Vagina (tissue), 2 donors: Measurements from ENCODE around the gene NMT1. TPM values are rescaled to one million over a fixed set of nuclear protein-coding genes. Genes with fewer than 3 reads are reported as not detected.

Experiments used
- DNase-seq, 2 donors: peaks; one replicate each; pipeline ENCODE4 v3.0.0-alpha.2; 2017; ENCODE audit errors: extremely low spot score in 2 of 2
- H3K27ac ChIP-seq: fragments of 200-600 bp; sonication (generic); one replicate; pipeline ENCODE4 v1.5.1; 2019
- H3K27me3 ChIP-seq: fragments of 200-600 bp; sonication (generic); one replicate; pipeline ENCODE4 v1.5.1; 2019
- H3K36me3 ChIP-seq, 2 donors: fragments of 200-600 bp; sonication (generic); one replicate each; pipeline ENCODE4 v1.5.1; 2017 to 2019
- H3K4me1 ChIP-seq: fragments of 200-600 bp; sonication (generic); one replicate; pipeline ENCODE4 v1.5.1; 2019
- H3K4me3 ChIP-seq, 2 donors: fragments of 200-600 bp; sonication (generic); 1 replicate in 1 of 2; 2 replicates in 1 of 2; pipeline ENCODE4 v1.5.1; 2016 to 2019
- H3K9me3 ChIP-seq: fragments of 200-600 bp; sonication (generic); one replicate; pipeline ENCODE4 v1.5.1; 2019
- POLR2A ChIP-seq, 2 donors: fragments of 450-650 bp; IDR thresholded peaks; one replicate each; pipeline ENCODE4 v1.6.1; 2017; ENCODE audit warnings: antibody characterized with exemption in 2 of 2, mild to moderate bottlenecking in 2 of 2, moderate library complexity in 2 of 2
- POLR2AphosphoS5 ChIP-seq, 2 donors: sonication (generic); formaldehyde crosslinking; IDR thresholded peaks; one replicate each; pipeline ENCODE4 v1.9.0; 2017; ENCODE audit warnings: antibody characterized with exemption in 2 of 2, mild to moderate bottlenecking in 2 of 2, low read depth in 1 of 2; ENCODE audit not compliant: insufficient read depth in 1 of 2
- intact Hi-C: fragments of 100-400 bp; cut with DNase I; formaldehyde crosslinking; loops from one replicate; pipeline ENCODE4 v1.15.1; 2023
- total RNA-seq: library from RNA; depleted of rRNA; stranded (reverse); fragments of >200 nt; gene quantifications from one replicate; pipeline ENCODE4 v1.2.3, GENCODE V29; 2016
- TF ChIP-seq, protein P1 (sequence below), 3 experiments: fragments of 450-650 bp in 2 of 3; fragments of 200-600 bp in 1 of 3; sonication (generic) in 1 of 3; IDR thresholded peaks; one replicate each; pipeline ENCODE4 v1.5.1; 2017 to 2019; ENCODE audit warnings: antibody characterized with exemption in 3 of 3, mild to moderate bottlenecking in 2 of 3, moderate library complexity in 2 of 3

Gene NMT1
- total RNA-seq, 1 donor from 2014 or later, result 49.4 TPM

DNA sequence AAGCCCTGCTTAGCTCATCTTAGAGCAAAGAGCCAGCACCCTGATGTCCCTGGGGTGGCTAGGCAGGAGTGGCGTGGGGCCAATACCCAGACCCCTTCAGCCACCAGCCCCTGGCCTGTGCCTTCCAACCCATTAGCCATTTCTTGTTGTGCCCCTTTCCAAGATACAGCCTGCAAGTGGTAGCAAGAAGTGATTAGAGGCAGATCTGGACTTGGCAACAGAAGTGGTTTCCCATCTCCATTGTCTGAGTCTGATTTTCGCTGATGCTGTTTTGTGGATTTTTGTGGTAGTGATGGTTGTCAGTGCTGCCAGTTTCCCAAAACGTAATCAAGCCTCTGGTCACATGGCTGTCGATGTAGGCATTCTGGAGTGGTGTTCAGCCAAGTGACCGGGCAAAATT is 45.5 kb downstream of the NMT1 start:
- Histone ChIP-seq H3K4me3 (no peak overlapping the region), H3K36me3 (peaks cover 4 to 59% of the 10 kb centered on the region in 2 donors), H3K27ac (no peak overlapping the region), H3K27me3 (no peaks in the 10 kb centered on the region), H3K4me1 (peaks cover 33% of the 10 kb centered on the region), H3K9me3 (no peaks in the 10 kb centered on the region)
- no peak for TF ChIP-seq POLR2AphosphoS5 (IDR thresholded peaks at IDR 0.05; ENCODE audit: insufficient read depth in 1 of 2, low read depth in 1 of 2)
- no peak for DNase-seq
- intact Hi-C loops, result loop anchor here (10.0 kb wide), 1 partner anchor 192 kb away; the partner anchor contains the start of gene GFAP

DNA sequence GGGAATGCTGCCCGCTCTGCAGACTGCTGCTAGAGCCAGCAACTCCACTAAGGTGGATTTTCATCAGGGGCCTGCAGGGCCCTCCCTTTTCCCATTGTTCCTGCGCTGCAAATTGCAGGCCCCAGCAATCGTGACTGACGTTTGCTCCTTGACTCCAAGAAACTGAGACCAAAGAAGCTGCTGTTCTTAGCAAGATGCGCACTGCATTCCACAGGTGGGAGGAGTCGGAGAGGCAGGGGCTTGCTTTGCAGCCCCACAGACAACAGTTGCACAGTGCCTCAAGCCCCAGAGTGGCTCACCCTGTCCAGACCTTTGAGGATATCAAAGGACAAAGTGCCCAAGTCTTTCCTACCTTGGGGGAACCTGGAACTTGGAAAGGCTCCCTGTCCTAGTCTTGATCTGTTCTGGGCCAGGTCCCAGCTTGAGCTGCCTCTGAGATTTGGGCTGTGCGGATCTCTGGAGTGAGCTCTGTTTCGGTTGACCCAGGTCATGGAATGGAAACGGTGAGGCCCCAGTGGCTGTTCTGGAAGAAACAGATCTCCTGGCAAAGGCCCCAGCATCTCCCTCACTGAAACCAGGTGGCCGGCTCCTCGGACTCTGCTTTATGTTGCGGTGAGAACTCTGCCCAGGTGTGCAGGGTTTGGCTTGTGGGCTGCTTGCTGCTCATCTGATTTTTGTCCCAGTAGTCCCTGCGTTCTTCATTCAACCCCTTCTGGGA is 46.3 kb downstream of the NMT1 start:
- Histone ChIP-seq H3K4me3 (no peak overlapping the region), H3K27me3 (no peaks in the 10 kb centered on the region), H3K9me3 (no peaks in the 10 kb centered on the region), H3K27ac (peak overlapping the region; percentile 43), H3K4me1 (peaks cover 38% of the 10 kb centered on the region), H3K36me3 (peaks cover 4 to 55% of the 10 kb centered on the region in 2 donors)
- TF ChIP-seq POLR2AphosphoS5 (IDR thresholded peaks at IDR 0.05; ENCODE audit: insufficient read depth in 1 of 2, low read depth in 1 of 2) (peak in 1 of 2 donors; percentile 8), POLR2A (IDR thresholded peaks at IDR 0.05) (no peak)
- TF ChIP-seq, protein P1, sequence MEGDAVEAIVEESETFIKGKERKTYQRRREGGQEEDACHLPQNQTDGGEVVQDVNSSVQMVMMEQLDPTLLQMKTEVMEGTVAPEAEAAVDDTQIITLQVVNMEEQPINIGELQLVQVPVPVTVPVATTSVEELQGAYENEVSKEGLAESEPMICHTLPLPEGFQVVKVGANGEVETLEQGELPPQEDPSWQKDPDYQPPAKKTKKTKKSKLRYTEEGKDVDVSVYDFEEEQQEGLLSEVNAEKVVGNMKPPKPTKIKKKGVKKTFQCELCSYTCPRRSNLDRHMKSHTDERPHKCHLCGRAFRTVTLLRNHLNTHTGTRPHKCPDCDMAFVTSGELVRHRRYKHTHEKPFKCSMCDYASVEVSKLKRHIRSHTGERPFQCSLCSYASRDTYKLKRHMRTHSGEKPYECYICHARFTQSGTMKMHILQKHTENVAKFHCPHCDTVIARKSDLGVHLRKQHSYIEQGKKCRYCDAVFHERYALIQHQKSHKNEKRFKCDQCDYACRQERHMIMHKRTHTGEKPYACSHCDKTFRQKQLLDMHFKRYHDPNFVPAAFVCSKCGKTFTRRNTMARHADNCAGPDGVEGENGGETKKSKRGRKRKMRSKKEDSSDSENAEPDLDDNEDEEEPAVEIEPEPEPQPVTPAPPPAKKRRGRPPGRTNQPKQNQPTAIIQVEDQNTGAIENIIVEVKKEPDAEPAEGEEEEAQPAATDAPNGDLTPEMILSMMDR (IDR thresholded peaks at IDR 0.05), result no peak
- intact Hi-C loops, result loop anchor here (10.0 kb wide), 1 partner anchor 193 kb away; the partner anchor contains the start of gene GFAP
- DNase-seq, result no peak

DNA sequence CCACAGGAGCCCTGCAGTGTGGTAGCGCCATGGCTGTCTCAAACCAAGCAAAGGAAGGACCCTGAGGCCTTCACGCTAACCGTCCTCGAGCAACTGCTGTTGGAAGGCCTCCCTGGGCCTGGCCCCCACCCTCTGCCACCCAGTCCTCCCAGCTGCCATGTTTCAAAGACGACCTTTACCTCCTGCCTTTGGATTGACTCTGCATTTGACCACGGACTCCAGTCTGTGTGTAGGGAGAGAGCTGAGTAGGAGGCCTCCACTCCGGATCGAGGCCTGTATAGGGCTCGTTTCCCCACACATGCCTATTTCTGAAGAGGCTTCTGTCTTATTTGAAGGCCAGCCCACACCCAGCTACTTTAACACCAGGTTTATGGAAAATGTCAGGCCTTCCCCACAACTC is 46.9 kb downstream of the NMT1 start:
- peaks cover 38% of the 10 kb centered on the region for H3K4me1 ChIP-seq
- peak in 1 of 2 donors; percentile 15 for TF ChIP-seq POLR2AphosphoS5 (IDR thresholded peaks at IDR 0.05; ENCODE audit: insufficient read depth in 1 of 2, low read depth in 1 of 2)
- TF ChIP-seq, protein P1 (IDR thresholded peaks at IDR 0.05), result no peak
- H3K36me3 ChIP-seq, result peaks cover 4 to 49% of the 10 kb centered on the region in 2 donors

DNA sequence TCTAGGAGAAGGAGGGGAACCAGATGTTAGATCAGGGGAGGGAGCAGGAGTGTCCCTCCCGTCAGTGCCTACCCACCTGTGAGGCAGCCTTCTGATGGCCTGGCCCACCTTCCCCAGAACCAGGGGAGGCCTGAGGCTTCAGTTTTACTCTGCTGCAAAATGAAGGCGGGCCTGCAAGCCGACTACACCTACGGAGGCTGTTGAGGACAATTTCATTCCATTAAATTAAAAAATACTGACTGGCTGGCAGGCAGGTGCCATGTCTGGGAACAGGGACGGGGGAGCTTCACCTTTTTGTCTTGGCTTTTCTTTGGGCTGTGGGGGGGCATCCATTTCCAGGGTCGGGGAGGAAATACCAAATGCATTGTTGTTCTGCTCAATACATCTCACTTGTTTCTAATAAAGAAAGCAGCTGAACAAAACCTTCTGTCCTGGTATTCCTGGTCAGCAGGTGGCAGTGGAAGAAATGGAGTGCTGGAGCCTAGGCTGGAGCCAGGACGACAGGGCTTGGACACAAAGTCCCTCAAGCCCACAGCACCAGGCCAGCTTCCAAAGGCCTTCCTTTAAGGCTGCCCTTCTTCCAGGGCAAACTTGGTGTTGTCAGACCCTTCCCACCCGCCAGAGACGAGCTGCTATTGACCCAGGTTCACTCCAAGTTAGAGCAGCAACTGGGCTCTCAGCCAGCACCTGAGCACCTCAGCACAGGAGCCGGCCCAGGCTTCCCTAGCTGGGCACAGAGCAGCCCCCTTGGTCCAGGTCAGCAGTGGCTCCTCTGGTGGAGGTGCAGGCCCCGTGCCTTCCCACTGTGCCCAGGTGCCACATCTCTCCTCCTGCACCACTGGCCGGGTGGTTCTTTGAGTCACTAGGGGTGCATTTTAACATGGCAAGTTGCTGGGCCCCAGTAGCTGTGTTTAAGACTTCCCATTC is 47.7 kb downstream of the NMT1 start:
- Histone ChIP-seq H3K4me1 (peaks cover 38% of the 10 kb centered on the region), H3K27me3 (no peaks in the 10 kb centered on the region), H3K27ac (no peak overlapping the region), H3K9me3 (no peaks in the 10 kb centered on the region), H3K36me3 (peaks cover 4 to 44% of the 10 kb centered on the region in 2 donors), H3K4me3 (no peak overlapping the region)
- intact Hi-C loops, result loop anchor here (10.0 kb wide), 1 partner anchor 194 kb away; the partner anchor contains the start of gene GFAP
- TF ChIP-seq POLR2A (IDR thresholded peaks at IDR 0.05), result no peak
- TF ChIP-seq, protein P1 (IDR thresholded peaks at IDR 0.05), result no peak
- TF ChIP-seq POLR2AphosphoS5 (IDR thresholded peaks at IDR 0.05; ENCODE audit: insufficient read depth in 1 of 2, low read depth in 1 of 2), result no peak
- DNase-seq, result no peak

More for the DNA sequence above, 46.9 kb downstream of the NMT1 start:
- intact Hi-C loops, result loop anchor here (10.0 kb wide), 1 partner anchor 193 kb away; the partner anchor contains the start of gene GFAP
- Histone ChIP-seq H3K27me3 (no peaks in the 10 kb centered on the region), H3K4me3 (no peak overlapping the region), H3K9me3 (no peaks in the 10 kb centered on the region), H3K27ac (peak overlapping the region; percentile 43)
- DNase-seq, result no peak
